Measurements from ENCODE around the gene PRIM1. TPM values are rescaled to one million over a fixed set of nuclear protein-coding genes. Genes with fewer than 3 reads are reported as not detected.
"Not testable (repeated sequence)": the region's sequence is repeated elsewhere in the genome, so short reads cannot be mapped to it uniquely, and the experiment has no call there.

Gene PRIM1
- total and polyA plus RNA-seq, 12 donors = 0.78 to 9.1 (median 4.3) TPM

- Histone ChIP-seq H3K4me3 (no peak overlapping the region), H3K27ac (no peak overlapping the region), H3K9me3 (replicated peaks in 1 of 3) (no peaks in the 10 kb centered on the region), H3K4me1 (replicated peaks in 1 of 2) (no peaks in the 10 kb centered on the region), H3K27me3 (no peaks in the 10 kb centered on the region), H3K36me3 (replicated peaks in 1 of 2) (no peaks in the 10 kb centered on the region)
- DNase-seq = no peak
- 87 to 90% (median 88%) methylated on average over 2 of the region's 2 CpGs for WGBS, 4 donors
- TF ChIP-seq POLR2A (IDR thresholded peaks at IDR 0.05) (no peak), CTCF (IDR thresholded peaks at IDR 0.05) (no peak)
- intact Hi-C loops (cut with DNase I) = no loop called here
These were observed 40.6 kb upstream of the PRIM1 start for GRCh38 chr12:56792678-56793077.

- H3K4me3 ChIP-seq; H3K27ac ChIP-seq; H3K27me3 ChIP-seq; H3K36me3 ChIP-seq (replicated peaks in 1 of 2); H3K9me3 ChIP-seq (replicated peaks in 1 of 3); DNase-seq; intact Hi-C loops (cut with DNase I); H3K4me1 ChIP-seq (replicated peaks in 1 of 2): not testable (repeated sequence)
- 88 to 93% (median 89%) methylated on average over 3 to 16 of the region's 34 CpGs; no CpG with 5 or more reads in 1 of the 4 donors for WGBS, 4 donors
These were observed 37.3 kb upstream of the PRIM1 start for GRCh38 chr12:56789429-56789828.

- Histone ChIP-seq H3K27ac (no peak overlapping the region), H3K9me3 (replicated peaks in 1 of 3) (no peaks in the 10 kb centered on the region), H3K36me3 (replicated peaks in 1 of 2) (no peaks in the 10 kb centered on the region), H3K4me1 (replicated peaks in 1 of 2) (no peaks in the 10 kb centered on the region), H3K27me3 (no peaks in the 10 kb centered on the region), H3K4me3 (no peak overlapping the region)
- DNase-seq = no peak
- intact Hi-C loops (cut with DNase I) = no loop called here
- TF ChIP-seq CTCF (IDR thresholded peaks at IDR 0.05) (no peak), POLR2A (IDR thresholded peaks at IDR 0.05) (no peak)
These were observed 35.4 kb upstream of the PRIM1 start for GRCh38 chr12:56787498-56787897.

- H3K9me3 ChIP-seq (replicated peaks in 1 of 3) = no peaks in the 10 kb centered on the region
- TF ChIP-seq POLR2A (IDR thresholded peaks at IDR 0.05) = no peak
- TF ChIP-seq CTCF (IDR thresholded peaks at IDR 0.05) = no peak
- no peak for DNase-seq
- no peaks in the 10 kb centered on the region for H3K27me3 ChIP-seq
- WGBS, 4 donors = 86 to 98% (median 97%) methylated on average over 1 of the region's 1 CpG
- intact Hi-C loops (cut with DNase I) = no loop called here
- no peaks in the 10 kb centered on the region for H3K36me3 ChIP-seq (replicated peaks in 1 of 2)
- no peaks in the 10 kb centered on the region for H3K4me1 ChIP-seq (replicated peaks in 1 of 2)
- H3K27ac ChIP-seq = no peak overlapping the region
- no peak overlapping the region for H3K4me3 ChIP-seq
These were observed 33.8 kb upstream of the PRIM1 start for GRCh38 chr12:56785874-56786273.

- H3K27ac ChIP-seq = no peak overlapping the region
- H3K4me1 ChIP-seq (replicated peaks in 1 of 2) = no peaks in the 10 kb centered on the region
- 56 to 77% (median 72%) methylated on average over 2 of the region's 2 CpGs for WGBS, 4 donors
- DNase-seq = no peak
- intact Hi-C loops (cut with DNase I) = no loop called here
- no peaks in the 10 kb centered on the region for H3K36me3 ChIP-seq (replicated peaks in 1 of 2)
- no peaks in the 10 kb centered on the region for H3K9me3 ChIP-seq (replicated peaks in 1 of 3)
- TF ChIP-seq CTCF (IDR thresholded peaks at IDR 0.05) = no peak
- no peak for TF ChIP-seq POLR2A (IDR thresholded peaks at IDR 0.05)
- H3K27me3 ChIP-seq = no peaks in the 10 kb centered on the region
- no peak overlapping the region for H3K4me3 ChIP-seq
These were observed 33.2 kb upstream of the PRIM1 start for GRCh38 chr12:56785141-56785865.
